HG02588 (cell line): ENCODE data around the gene ATXN10.
"Not testable (repeated sequence)": the region's sequence is repeated elsewhere in the genome, so short reads cannot be mapped to it uniquely, and the experiment has no call there.

Experiments used
- ATAC-seq: cut with Tn5 transposase; IDR thresholded peaks from one replicate; pipeline ENCODE4 v1.9.1; 2021; ENCODE audit warnings: mild to moderate bottlenecking, moderate library complexity; ENCODE audit not compliant: unreplicated experiment

Gene ATXN10

GRCh38 chr22:45677063-45677462, 5.4 kb downstream of the ATXN10 start:
- ATAC-seq, result no peak

GRCh38 chr22:45678961-45679912, 7.6 kb downstream of the ATXN10 start:
- ATAC-seq, result no peak

GRCh38 chr22:45680932-45681700, 9.5 kb downstream of the ATXN10 start:
- no peak for ATAC-seq

- ATAC-seq, result no peak
Observed at GRCh38 chr22:45682064-45682463, 10.4 kb downstream of the ATXN10 start.

GRCh38 chr22:45682773-45683172, 11.1 kb downstream of the ATXN10 start:
- ATAC-seq, result not testable (repeated sequence)

GRCh38 chr22:45683248-45683647, 11.6 kb downstream of the ATXN10 start:
- ATAC-seq, result no peak

- no peak for ATAC-seq
Observed at GRCh38 chr22:45683680-45684079, 12.0 kb downstream of the ATXN10 start.

GRCh38 chr22:45684169-45684568, 12.5 kb downstream of the ATXN10 start:
- ATAC-seq, result no peak

GRCh38 chr22:45684752-45685574, 13.3 kb downstream of the ATXN10 start:
- no peak for ATAC-seq

- no peak for ATAC-seq
Observed at GRCh38 chr22:45686004-45686403, 14.4 kb downstream of the ATXN10 start.

- no peak for ATAC-seq
Observed at GRCh38 chr22:45686836-45687235, 15.2 kb downstream of the ATXN10 start.

- no peak for ATAC-seq
Observed at GRCh38 chr22:45688600-45689080, 17.0 kb downstream of the ATXN10 start.

GRCh38 chr22:45689211-45689610, 17.6 kb downstream of the ATXN10 start:
- no peak for ATAC-seq

GRCh38 chr22:45690008-45690407, 18.4 kb downstream of the ATXN10 start:
- ATAC-seq, result no peak

GRCh38 chr22:45692549-45692948, 20.9 kb downstream of the ATXN10 start:
- no peak for ATAC-seq

GRCh38 chr22:45693835-45694234, 22.2 kb downstream of the ATXN10 start:
- ATAC-seq, result no peak

- no peak for ATAC-seq
Observed at GRCh38 chr22:45696227-45696626, 24.6 kb downstream of the ATXN10 start.

- ATAC-seq, result no peak
Observed at GRCh38 chr22:45698094-45698493, 26.5 kb downstream of the ATXN10 start.

- ATAC-seq, result no peak
Observed at GRCh38 chr22:45702981-45703380, 31.3 kb downstream of the ATXN10 start.

- no peak for ATAC-seq
Observed at GRCh38 chr22:45703758-45704157, 32.1 kb downstream of the ATXN10 start.

- no peak for ATAC-seq
Observed at GRCh38 chr22:45704648-45705047, 33.0 kb downstream of the ATXN10 start.
